ENCODE results near the gene MS4A4A.

DNA sequence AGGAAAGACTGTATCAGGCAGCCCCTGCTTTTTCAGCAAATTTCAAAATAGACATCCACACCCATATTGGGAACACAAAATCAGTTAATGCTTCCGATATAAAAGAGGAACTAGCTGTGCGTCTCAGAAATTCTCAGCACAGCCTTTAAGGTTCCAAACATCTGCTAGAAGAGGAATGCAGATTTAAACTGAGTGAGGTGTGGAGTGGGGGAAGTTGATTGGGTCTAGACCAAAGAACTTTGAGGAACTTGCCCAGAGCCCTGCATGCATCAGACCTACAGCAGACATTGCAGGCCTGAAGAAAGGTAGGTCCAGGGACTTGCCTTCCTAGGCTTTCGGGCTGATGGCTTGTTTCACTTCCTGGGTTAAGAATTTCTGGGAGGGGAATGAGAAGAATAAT lies at the start of gene MS4A4A:
- TF ChIP-seq, protein P1, sequence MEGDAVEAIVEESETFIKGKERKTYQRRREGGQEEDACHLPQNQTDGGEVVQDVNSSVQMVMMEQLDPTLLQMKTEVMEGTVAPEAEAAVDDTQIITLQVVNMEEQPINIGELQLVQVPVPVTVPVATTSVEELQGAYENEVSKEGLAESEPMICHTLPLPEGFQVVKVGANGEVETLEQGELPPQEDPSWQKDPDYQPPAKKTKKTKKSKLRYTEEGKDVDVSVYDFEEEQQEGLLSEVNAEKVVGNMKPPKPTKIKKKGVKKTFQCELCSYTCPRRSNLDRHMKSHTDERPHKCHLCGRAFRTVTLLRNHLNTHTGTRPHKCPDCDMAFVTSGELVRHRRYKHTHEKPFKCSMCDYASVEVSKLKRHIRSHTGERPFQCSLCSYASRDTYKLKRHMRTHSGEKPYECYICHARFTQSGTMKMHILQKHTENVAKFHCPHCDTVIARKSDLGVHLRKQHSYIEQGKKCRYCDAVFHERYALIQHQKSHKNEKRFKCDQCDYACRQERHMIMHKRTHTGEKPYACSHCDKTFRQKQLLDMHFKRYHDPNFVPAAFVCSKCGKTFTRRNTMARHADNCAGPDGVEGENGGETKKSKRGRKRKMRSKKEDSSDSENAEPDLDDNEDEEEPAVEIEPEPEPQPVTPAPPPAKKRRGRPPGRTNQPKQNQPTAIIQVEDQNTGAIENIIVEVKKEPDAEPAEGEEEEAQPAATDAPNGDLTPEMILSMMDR (IDR thresholded peaks at IDR 0.05; ENCODE audit: borderline replicate concordance, extremely low read depth, low read length, poor library complexity, severe bottlenecking), result no peak
- TF ChIP-seq EZH2 (IDR thresholded peaks at IDR 0.05; ENCODE audit: borderline replicate concordance, low read depth, low read length, severe bottlenecking), result no peak
